Measurements from ENCODE around the gene PPIL1. TPM values are rescaled to one million over a fixed set of nuclear protein-coding genes. Genes with fewer than 3 reads are reported as not detected.

The PPIL1 gene
- total and polyA plus RNA-seq, 2 experiments from 2014 or later, result 37.0 to 133 TPM

- TF ChIP-seq CTCF (IDR thresholded peaks at IDR 0.05; ENCODE audit: low read depth, low read length), result no peak
- Histone ChIP-seq H3K9me3 (ENCODE audit: low read depth) (no peaks in the 10 kb centered on the region), H3K4me1 (ENCODE audit: low read depth) (peaks cover 29% of the 10 kb centered on the region), H3K36me3 (no peaks in the 10 kb centered on the region), H3K27me3 (peaks cover 19% of the 10 kb centered on the region), H3K4me3 (no peak overlapping the region), H3K27ac (no peak overlapping the region)
- DNase-seq (ENCODE audit: low read depth in 1 of 2, low spot score in 1 of 2), result no peak
These were observed 37.6 kb downstream of the PPIL1 start for GRCh38 chr6:36837022-36837339.

GRCh38 chr6:36836111-36837021 is 38.2 kb downstream of the PPIL1 start:
- peaks cover 25% of the 10 kb centered on the region for H3K4me1 ChIP-seq (ENCODE audit: low read depth)
- H3K4me3 ChIP-seq, result no peak overlapping the region
- H3K27ac ChIP-seq, result no peak overlapping the region
- DNase-seq (ENCODE audit: low read depth in 1 of 2, low spot score in 1 of 2), result no peak
- H3K27me3 ChIP-seq, result peaks cover 19% of the 10 kb centered on the region
- no peaks in the 10 kb centered on the region for H3K9me3 ChIP-seq (ENCODE audit: low read depth)
- H3K36me3 ChIP-seq, result no peaks in the 10 kb centered on the region
- no peak for TF ChIP-seq CTCF (IDR thresholded peaks at IDR 0.05; ENCODE audit: low read depth, low read length)

GRCh38 chr6:36834576-36835341 is 39.8 kb downstream of the PPIL1 start:
- H3K27ac ChIP-seq, result peak overlapping the region; percentile 76
- no peak for TF ChIP-seq CTCF (IDR thresholded peaks at IDR 0.05; ENCODE audit: low read depth, low read length)
- H3K4me1 ChIP-seq (ENCODE audit: low read depth), result peaks cover 12% of the 10 kb centered on the region
- no peak overlapping the region for H3K4me3 ChIP-seq
- no peaks in the 10 kb centered on the region for H3K9me3 ChIP-seq (ENCODE audit: low read depth)
- peaks cover 19% of the 10 kb centered on the region for H3K27me3 ChIP-seq
- DNase-seq (ENCODE audit: low read depth in 1 of 2, low spot score in 1 of 2), result peak in 1 of 2 donors; percentile 83
- H3K36me3 ChIP-seq, result no peaks in the 10 kb centered on the region

GRCh38 chr6:36833182-36833789 is 41.3 kb downstream of the PPIL1 start:
- no peak for DNase-seq (ENCODE audit: low read depth in 1 of 2, low spot score in 1 of 2)
- H3K9me3 ChIP-seq (ENCODE audit: low read depth), result no peaks in the 10 kb centered on the region
- H3K27me3 ChIP-seq, result peaks cover 7% of the 10 kb centered on the region
- H3K27ac ChIP-seq, result no peak overlapping the region
- H3K4me3 ChIP-seq, result no peak overlapping the region
- no peaks in the 10 kb centered on the region for H3K36me3 ChIP-seq
- peaks cover 12% of the 10 kb centered on the region for H3K4me1 ChIP-seq (ENCODE audit: low read depth)
- TF ChIP-seq CTCF (IDR thresholded peaks at IDR 0.05; ENCODE audit: low read depth, low read length), result no peak

- H3K27ac ChIP-seq, result no peak overlapping the region
- H3K4me1 ChIP-seq (ENCODE audit: low read depth), result peaks cover 12% of the 10 kb centered on the region
- DNase-seq (ENCODE audit: low read depth in 1 of 2, low spot score in 1 of 2), result no peak
- H3K27me3 ChIP-seq, result no peaks in the 10 kb centered on the region
- TF ChIP-seq CTCF (IDR thresholded peaks at IDR 0.05; ENCODE audit: low read depth, low read length), result no peak
- no peak overlapping the region for H3K4me3 ChIP-seq
- no peaks in the 10 kb centered on the region for H3K9me3 ChIP-seq (ENCODE audit: low read depth)
- no peaks in the 10 kb centered on the region for H3K36me3 ChIP-seq
These were observed 42.3 kb downstream of the PPIL1 start for GRCh38 chr6:36832313-36832712.

Data from cardiac muscle cell (in vitro differentiated cells and primary cell).